NT2/D1 (cell line): Measurements from ENCODE around the gene TERB2.
"Not testable (repeated sequence)": the region's sequence is repeated elsewhere in the genome, so short reads cannot be mapped to it uniquely, and the experiment has no call there.

Source experiments
- YY1 ChIP-seq: IDR thresholded peaks from 2 replicates; pipeline ENCODE4 v1.6.1; 2011; ENCODE audit not compliant: insufficient read length, insufficient read depth
- ZNF274 ChIP-seq: IDR thresholded peaks from 2 replicates; pipeline ENCODE4 v1.6.1; 2011; ENCODE audit warnings: mild to moderate bottlenecking, low read depth, low read length

DNA sequence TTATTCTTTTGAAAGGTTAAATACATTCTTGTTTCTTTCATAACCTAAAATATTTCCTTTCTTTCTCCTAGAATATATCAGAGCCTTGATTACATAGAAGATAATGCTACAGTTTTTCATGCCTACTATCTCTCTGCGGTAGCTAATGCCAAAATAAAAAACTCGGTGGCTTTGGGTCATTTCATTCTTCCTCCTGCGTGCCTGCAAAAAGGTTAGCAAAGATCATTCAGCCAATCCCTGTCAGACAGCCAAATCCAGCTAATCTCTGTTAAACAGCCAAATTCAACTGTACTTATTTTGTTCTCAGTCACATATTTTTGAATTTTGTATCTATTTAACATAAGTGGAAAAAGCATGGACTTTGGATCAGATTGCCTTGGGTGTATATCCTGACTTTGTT, 1.8 kb downstream of the TERB2 start:
- not testable (repeated sequence) for TF ChIP-seq YY1, ZNF274
